ENCODE measurements around the gene MSL3B.

MSL3B gene

DNA sequence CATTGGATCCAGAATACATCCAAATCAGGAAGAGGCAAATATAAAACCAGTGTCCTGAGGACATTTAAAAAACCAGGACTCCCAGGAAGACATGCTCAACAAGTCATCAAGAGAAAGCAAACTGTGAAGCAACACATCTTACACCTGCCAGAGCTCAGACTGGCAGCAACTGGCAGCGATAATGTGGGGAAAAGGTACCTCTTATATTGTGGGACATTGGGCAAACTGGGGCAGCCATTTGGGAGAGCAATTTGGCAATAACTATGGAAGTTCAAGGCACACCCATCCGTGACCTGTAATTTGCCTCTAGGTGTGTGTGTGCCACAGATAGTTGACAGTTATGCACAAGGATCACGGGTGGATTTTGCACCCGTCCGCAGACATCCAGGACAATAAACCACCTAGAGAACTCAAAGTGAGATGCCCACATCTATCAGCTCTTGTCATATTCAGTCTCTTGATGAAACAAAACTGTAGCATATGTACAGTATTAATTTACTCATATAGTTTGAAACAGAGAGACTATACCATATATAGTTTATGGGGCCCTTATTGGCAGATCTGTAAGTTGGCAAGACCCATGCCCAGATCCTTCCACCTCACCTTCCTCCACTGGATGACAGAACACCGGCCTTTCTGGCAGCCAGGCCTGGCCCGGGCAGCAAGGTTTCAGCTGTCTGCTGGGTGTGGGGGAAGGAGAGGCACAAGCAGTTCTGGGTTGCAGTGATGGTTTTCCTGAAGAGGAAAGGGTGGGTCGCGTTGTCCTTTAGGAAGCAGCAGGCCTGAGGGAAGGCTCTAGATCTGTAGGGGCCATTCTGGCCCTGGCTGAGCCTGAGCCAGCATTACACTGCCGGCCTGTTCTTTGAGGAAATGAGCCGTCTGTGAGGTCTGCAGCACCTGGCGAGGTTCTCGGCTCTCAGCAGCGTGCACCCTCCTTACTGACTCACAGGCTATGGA, 32.7 kb downstream of the MSL3B start:
- DNase-seq (ENCODE audit: low read depth in 1 of 2, low spot score in 1 of 2): no peak

DNA sequence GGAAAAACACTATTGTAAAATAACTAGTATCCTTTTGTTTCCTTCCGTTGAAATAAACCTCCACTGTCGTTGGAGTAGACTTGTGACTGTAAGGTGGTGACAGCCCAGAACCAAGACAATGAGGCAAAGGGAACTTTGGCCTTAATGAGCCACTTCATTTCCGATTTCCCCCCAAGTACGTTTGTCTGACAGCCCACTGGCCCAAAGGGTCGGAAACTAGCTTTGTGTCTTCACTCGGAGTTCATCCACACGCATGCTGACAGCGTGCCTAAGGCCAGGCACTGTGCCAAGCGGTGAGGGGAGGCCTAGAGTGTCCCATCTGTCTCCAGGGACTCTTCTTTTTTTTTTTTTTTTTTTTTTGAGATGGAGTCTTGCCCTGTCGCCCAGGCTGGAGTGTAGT, 34.8 kb downstream of the MSL3B start:
- DNase-seq (ENCODE audit: low read depth in 1 of 2, low spot score in 1 of 2): no peak

DNA sequence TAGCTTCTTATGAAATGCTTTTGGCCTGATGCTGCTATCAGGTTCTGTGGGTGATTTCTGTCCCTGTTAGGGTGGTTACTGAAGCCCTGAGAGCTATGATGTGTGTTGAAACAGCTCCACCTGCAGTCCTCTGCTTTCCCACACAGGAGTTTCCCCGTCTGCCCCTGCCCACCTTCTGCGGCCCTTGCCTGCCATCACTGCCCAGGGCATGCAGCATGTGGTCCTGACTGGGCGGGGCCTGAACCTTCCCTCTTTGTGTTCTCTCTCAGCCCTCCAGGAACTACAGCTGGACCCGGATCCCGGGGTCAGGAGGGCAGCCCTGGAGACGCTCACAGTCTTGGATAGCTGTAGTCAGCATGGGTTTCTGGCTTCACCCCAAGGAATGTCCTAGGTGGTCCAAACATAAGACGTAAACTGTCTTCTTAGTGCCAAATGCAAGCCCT, 35.3 kb downstream of the MSL3B start:
- DNase-seq (ENCODE audit: low read depth in 1 of 2, low spot score in 1 of 2): no peak

DNA sequence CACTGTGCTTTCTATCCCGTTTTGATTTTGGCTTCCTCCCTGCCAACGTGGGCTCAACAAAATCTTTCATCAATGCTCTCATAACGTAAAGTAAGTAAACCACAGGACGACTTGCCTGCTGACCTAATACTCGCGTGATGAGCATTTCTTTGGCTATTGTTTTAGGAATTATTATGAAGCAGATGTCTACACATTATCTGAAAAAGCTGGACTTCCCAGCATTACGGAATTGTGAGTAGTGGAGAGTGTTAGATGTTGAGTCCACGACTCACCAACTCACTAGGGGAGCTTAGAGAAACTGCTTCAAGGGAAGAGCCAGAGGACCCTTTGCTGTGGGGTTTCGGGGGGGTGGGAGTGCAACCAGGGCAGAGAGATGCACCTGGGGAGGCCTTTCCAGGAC, 35.8 kb downstream of the MSL3B start:
- DNase-seq (ENCODE audit: low read depth in 1 of 2, low spot score in 1 of 2): no peak

DNA sequence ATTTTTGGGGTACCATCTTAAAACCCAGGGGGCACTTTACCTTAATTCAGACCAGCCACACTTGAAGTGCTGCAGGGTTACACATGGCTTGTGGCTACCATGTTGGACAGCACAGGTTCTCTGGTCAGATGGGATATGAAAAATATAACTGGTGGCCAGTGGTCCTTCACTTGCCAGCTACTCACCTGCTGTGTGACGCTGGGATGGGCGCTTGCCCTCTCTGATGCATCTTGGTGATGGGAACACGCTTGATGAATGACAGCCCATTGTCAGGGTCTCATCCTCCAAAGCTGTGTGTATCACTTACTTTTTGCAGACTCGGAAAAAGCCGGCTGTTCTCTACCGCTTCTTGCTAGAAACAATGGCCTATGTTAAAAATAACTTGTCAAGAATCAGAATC, 36.3 kb downstream of the MSL3B start:
- no peak for DNase-seq (ENCODE audit: low read depth in 1 of 2, low spot score in 1 of 2)

DNA sequence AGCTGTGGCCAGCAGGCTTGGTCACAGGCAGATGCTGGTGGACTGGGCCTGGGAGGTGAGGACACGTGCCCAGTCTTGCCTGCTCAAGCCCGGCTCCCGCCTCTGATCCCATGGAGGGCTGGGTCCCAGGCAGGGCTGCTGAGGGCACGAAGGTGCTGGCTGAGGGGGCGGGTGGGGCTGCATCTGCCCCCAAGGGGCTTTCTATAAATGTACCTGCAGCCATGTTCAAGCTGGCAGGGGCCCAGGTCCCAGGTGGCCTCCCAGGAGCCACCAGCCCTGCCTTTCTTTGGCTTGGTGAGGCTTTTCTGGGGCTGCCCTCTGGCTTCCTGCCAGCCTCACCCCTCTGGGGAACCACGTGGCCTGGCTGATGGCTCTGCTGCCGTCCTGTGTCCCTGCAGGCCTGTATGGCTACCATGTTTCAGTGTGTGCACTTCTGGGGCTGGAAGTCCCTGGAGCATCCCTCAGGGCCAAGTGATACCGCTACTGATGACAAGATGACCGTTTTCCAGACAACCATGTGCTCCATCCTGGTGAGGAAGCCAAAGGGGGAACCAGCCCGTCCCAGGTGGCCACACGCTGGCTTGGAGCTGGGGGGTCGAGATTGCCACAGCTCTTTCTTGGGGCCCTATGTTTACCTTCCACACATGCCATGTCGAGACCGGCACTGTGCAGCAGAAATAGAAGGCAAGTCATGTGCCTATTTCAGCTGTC, 37.0 kb downstream of the MSL3B start:
- no peak for DNase-seq (ENCODE audit: low read depth in 1 of 2, low spot score in 1 of 2)

DNA sequence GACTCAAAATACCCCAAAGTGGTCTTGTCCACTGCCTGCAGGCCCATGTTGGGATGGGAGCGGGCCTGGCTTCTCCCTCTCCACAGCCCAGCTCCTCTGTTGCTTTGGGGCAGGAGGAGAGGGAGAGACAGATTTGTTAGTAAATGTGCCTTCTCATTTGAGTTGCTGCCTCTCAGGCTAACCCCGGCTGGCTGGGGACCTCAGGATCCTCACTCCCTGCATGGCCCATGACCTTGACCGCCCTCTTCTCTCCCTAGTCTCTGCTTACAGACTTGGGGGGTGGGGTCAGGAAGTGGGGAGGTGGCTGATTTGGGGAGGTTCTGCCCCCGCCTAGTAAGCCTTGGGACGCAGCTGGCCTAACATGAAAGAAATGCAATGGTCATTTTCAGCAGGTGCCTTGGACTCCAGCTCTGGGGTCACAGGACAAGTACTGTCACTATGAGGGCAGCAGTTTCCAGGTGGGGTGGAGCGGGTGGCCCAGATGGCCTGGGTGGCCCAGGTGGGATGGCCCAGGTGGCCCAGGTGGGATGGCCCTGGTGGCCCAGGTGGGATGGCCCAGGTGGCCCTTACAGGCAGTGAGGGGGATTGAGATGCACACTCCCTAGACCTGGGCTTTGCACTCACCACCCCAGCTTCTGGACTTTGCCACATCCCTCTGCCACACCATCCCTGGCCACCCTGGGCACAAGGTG, 37.9 kb downstream of the MSL3B start:
- no peak for DNase-seq (ENCODE audit: low read depth in 1 of 2, low spot score in 1 of 2)

DNA sequence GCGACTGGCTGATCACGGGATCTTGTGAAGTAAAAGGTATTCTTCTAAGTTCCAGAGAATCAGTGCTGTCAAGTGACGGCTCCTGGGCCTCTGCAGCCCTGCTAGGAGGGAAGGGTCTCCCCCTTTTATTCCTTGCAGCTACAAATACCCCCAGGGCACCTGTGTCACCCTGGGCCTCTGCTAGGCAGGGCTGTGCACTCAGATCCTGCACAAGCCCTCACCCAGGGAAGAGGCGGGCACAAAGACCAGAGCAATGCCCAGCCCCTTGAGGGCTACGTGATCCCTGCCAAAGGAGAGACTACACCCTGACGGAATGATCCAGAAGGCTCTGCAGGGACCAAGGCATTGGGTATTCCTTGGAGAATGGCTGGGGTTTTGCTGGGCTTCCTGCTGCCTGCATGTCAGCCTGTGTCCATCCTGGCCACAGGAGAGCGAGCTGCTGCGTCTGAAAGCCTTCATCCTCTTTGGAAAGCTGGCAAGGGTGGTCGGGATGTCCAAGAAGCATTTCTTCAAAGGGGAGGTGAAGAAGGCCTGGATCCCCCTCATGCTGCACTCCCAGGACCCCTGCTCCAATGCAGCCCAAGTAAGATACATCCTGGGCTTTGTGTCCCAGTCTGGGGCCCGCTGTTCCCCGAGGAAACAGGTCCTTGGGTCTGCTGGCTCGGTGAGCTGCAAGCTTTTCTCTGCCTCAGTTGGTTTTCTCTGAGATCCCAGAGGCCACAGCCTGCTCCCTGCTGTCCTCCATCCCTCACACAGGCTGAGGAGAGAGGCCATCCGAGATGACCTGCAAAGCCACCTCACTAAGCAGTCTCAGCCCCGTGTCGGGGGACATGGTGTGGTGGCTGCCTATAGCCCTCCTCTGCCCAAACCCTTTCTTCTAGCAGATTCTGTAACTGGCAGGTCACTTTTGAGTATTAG, 38.7 kb downstream of the MSL3B start:
- no peak for DNase-seq (ENCODE audit: low read depth in 1 of 2, low spot score in 1 of 2)

DNA sequence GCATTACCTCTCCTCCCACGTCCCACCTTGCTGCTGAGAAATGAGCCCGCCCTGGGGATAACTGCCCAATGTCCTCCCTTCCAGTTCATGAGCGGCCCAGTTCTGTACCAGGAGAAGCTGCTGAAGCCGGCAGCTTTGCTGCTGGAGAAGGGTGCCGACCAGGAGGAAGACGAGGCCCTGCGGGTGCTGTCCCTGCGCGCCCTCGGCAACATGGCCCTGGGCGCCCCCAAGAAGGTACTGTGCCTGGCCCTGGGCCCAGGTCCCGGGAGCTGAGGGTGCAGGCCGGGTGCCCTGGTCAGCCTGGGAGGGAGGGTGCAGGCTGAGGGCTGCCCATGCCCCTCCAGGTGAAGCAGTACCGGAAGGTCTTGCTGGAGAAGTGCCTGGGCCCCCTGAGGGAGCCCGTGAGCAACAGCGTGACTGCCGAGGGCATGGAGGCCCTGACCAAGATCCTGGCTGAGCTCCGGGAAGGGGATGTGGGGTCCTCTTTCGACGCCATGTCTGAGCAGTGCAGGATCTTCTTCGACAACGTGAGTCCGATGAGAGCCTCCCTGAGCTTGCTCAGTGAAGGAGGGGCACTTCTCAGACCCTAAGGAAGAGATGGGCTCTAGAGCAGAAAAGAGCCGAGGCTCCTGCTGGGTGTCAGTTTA, 39.5 kb downstream of the MSL3B start:
- no peak for DNase-seq (ENCODE audit: low read depth in 1 of 2, low spot score in 1 of 2)

DNA sequence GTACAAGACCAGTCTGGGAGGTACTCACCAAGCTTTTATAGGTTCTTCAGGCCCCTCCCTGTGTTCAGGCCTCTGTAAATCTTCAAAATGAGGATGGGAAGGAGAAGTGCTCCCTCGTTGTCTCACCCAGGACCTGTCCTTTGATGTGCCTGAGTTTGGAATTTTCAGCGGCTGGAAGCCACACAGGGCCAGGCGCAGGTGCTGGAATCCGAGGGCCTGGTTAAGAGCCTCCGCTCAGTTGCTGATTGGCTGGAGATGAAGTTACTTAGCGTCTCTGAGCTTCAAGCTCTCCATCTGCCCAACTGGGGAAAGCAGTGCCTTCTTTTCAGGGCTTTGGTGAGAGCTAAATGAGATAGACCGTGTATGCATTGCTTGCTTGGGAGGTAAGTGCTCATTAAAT, 43.8 kb downstream of the MSL3B start:
- no peak for DNase-seq (ENCODE audit: low read depth in 1 of 2, low spot score in 1 of 2)

DNA sequence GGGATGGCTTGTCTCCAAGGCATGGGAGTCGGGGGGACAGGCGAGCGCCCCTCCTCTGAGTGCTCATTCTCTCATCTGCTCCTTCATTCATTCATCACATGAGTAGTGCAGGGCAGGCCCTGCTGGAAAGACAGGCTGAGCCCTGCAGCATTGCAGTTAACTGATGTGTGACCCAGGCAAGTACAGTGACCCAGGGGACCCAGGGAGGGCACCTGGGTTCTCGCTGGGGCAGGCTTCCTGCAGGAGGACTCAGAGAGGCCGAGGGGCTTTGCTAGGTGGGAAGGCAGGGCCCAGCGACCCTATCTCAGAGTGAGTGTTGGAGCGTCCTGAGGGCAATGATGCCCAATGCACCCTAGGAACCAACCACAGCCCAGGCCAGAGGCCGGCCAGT, 44.5 kb downstream of the MSL3B start:
- DNase-seq (ENCODE audit: low read depth in 1 of 2, low spot score in 1 of 2): no peak

DNA sequence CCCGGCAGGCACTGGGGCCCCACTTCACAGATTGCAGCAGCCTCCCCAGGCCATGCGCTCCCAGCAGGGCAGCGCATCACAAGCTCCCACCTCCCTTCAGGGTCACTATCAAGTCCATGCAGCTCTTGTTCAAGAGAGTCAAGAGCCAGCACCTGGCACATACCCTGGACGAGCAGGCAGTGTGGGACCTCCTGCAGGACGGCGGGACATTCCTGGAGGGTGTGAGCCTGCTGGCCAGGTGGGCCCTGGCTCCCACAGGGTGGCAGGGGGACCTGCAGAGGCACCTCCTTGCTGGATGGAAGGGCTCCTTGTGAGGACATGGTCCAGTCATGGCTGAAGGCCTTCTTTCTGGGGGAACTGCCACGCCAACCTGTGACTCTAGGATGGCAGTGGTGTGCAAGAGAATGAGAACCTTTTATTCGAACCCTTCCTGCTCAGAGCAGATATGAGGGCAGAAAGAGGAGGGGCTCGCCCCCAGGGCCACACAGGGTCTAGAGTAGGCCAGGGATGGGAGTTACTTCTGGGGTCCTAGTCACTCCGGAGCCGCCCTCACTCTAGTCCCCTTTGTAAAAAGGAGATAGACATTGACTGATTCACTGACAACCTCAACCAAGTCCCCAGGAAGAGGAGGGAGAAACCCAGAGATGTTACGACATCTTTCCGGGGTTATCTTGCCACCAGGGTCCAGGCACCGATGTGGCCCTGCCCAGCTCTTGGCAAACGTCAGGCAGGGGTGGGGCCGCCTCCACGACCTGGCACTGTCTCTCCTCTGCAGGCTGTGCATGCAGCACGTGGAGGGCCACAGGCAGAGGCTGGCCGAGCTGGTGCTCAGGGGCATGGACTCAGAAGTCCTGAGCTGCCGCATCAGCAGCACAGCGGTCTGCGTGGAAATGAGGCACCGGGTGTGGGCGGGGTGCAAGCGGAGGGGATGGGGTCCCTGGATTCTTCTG, 45.1 kb downstream of the MSL3B start:
- DNase-seq (ENCODE audit: low read depth in 1 of 2, low spot score in 1 of 2): no peak

DNA sequence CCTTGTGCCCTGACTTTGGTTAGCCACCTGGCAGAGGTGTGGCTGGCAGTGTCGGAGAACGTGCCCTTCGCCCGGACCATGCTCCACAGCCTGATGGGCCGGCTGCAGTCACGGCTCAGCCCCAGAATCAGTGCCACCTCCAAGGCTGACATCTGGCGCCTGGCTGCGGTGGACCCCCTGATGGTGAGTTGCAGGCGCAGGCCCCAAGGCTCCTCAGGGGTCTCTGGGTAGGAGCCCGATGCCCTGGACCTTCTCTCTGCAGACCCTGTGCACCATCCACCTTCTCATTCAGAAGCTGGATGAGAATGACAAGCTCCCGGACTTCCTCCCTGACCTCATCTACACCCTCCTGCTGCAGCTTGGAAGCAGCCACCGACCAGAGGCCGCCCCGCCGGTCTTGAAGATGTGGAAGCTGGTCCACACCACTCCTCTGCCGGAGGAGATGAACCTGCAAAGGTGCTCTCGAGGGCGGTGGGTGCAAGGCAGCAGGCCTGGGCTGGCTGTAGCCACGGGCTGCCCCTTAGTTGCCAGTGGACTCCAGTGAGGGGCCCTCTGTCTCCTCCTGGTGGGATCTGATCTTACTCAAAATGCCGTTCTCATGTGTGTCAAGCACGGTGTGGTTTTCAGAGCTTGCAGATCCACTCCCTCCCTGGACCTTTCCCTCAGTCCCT, 46.0 kb downstream of the MSL3B start:
- DNase-seq (ENCODE audit: low read depth in 1 of 2, low spot score in 1 of 2): no peak

DNA sequence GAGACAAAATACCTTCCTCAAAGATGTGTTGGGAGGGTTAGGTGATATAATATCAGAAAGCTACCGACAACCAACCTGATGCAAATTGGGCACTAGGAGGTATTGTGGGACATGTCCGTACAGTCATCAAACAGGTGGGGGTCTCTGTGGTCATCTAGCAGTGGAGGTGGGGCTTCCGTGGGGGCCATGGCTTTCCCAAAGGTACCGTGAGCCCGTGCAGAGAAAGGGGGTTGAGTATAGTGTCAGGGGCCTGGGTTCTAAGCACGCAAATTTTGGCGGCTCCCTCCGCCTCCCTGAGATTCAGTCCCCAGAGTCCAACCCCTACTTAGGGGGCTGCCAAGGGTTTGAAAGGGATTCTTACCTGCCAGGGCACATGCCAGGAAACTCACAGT, 46.5 kb downstream of the MSL3B start:
- no peak for DNase-seq (ENCODE audit: low read depth in 1 of 2, low spot score in 1 of 2)

DNA sequence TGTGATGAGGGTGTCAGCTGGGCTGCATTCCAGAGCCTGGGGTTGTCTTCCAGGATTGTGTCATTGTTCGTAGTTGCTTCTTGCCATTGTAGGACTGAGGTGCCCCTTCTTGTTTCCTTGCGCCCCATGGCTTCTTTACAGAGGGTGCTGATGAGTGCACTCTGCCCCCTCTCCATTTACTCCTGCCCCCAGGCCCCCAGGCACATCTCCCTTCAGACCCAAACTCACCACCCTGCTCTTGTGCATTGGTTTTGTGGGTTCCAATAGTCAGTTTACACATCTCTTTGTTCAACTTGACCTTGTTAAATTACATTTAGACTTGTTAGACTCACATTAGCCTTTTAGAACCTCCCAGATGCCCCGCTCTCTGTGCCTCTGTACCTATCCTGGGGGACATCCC, 47.0 kb downstream of the MSL3B start:
- no peak for DNase-seq (ENCODE audit: low read depth in 1 of 2, low spot score in 1 of 2)

DNA sequence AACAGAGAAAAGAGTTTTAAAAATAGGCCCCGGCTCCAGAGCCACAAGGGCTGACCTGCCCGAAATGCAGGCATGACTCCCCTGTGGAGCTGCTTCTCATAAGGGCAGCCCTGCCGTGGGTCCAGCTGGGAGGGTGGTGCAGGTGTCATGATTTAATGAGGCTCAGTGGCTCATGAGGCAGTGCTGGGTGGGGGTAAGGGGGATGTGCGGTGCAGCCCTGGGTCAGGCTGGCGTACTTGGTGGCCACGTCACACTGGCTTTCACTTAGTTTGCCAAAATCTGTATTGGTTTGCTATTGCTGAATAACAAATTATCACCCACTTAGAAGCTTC, 47.4 kb downstream of the MSL3B start:
- DNase-seq (ENCODE audit: low read depth in 1 of 2, low spot score in 1 of 2): no peak

DNA sequence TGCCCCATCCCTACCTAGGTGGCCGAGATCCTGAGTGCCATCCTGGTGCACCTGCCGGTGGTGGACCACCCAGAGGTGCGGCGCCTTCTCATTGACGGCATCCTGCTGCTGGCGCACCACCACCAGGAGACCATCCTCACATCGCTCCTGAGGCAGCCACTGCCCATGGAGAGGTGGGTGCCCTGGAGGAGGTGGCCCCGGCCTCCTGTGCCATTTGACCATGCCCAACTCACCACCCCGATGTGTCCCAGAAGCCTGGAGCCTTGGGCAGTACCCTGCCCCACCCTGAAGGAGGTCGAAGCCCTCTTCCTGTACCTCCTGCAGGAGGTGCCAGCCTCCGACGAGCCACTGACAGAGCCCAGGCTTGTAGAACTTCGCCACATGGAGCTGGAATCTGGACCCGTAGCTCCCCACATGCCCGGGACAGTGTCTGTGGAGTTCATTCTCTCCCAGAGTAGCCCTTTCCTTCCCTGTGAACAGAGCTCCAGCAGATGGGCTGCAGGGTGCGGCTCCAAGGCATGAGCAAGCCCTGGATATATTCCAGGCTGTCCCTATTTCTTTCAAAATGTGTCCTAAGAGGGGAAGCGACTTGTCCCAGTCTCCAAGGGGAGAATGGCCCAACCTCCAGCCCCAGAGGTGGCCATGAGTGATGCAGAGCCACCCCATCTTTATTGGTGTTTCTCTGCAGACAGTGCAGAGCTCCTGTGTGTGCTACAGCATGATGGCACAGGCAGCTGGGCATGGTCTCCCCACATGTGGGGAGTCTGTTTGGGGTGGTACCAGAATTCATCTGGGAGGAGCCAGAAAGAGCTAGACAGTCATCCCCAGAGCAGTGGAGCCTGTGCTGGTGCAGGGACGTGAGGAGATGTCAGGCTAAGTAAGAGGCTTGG, 48.1 kb downstream of the MSL3B start:
- no peak for DNase-seq (ENCODE audit: low read depth in 1 of 2, low spot score in 1 of 2)
